Aorta (tissue), 5 donors: ENCODE data around the gene ZNRF3. TPM values are rescaled to one million over a fixed set of nuclear protein-coding genes. Genes with fewer than 3 reads are reported as not detected.
"Not testable (repeated sequence)": the region's sequence is repeated elsewhere in the genome, so short reads cannot be mapped to it uniquely, and the experiment has no call there.

Experiments used
- ATAC-seq: fragments of 200-7000 bp; cut with Tn5 transposase; one replicate; pipeline ENCODE4 v1.9.1; 2022; ENCODE audit warnings: moderate library complexity; ENCODE audit not compliant: low FRiP score
- DNase-seq, 2 donors: peaks; one replicate each; pipeline ENCODE4 v3.0.0-alpha.2; 2020
- H3K27ac ChIP-seq, 2 donors: one replicate each; pipeline ENCODE4 v1.5.1; 2013; ENCODE audit warnings: low read length in 2 of 2, mild to moderate bottlenecking in 2 of 2, moderate library complexity in 2 of 2, control low read depth in 1 of 2, inconsistent platforms in 1 of 2, low read depth in 1 of 2
- H3K27me3 ChIP-seq, 2 donors: one replicate each; pipeline ENCODE4 v1.6.1; 2013; ENCODE audit warnings: control low read depth in 1 of 2, low read length in 1 of 2, mild to moderate bottlenecking in 1 of 2, moderate library complexity in 1 of 2; ENCODE audit not compliant: insufficient read depth in 2 of 2, control insufficient read depth in 1 of 2
- H3K36me3 ChIP-seq, 2 donors: one replicate each; pipeline ENCODE4 v1.6.1; 2013; ENCODE audit warnings: control low read depth in 1 of 2, low read length in 1 of 2, mild to moderate bottlenecking in 1 of 2; ENCODE audit not compliant: insufficient read depth in 2 of 2, control insufficient read depth in 1 of 2
- H3K4me1 ChIP-seq, 2 donors: one replicate each; pipeline ENCODE4 v1.6.1; 2013; ENCODE audit warnings: low read length in 2 of 2, control low read depth in 1 of 2, mild to moderate bottlenecking in 1 of 2, moderate library complexity in 1 of 2; ENCODE audit not compliant: insufficient read depth in 2 of 2, control insufficient read depth in 1 of 2
- H3K4me3 ChIP-seq, 2 donors: one replicate each; pipeline ENCODE4 v1.5.1; 2013; ENCODE audit warnings: low read length in 2 of 2, control low read depth in 1 of 2, mild to moderate bottlenecking in 1 of 2
- H3K9me3 ChIP-seq: one replicate; pipeline ENCODE4 v1.6.1; 2013; ENCODE audit warnings: mild to moderate bottlenecking, low read length; ENCODE audit not compliant: control insufficient read depth
- WGBS, 2 donors: extraction: QIAGEN DNeasy Blood & Tissue Kit; methylation state at CpG; one replicate each; pipeline ENCODE4 v1.1.7; 2013; 5-methylcytosine and 5-hydroxymethylcytosine counted together
- intact Hi-C, 2 donors: fragments of 100-400 bp; cut with DNase I; formaldehyde crosslinking; loops; one replicate each; pipeline versions ENCODE4 v1.14.2 to v1.15.0; 2022
- polyA plus RNA-seq, 2 donors: library from polyadenylated mRNA; stranded (reverse); fragments of 200-250 nt; gene quantifications; one replicate each; pipeline ENCODE4 v1.2.3, GENCODE V29; 2013
- total RNA-seq, 2 donors: library from RNA; stranded (reverse); fragmentation: NEBNext Ultra II Directional; extraction: Animal tissue kit (Norgen Biotek cat#: 25700); gene quantifications; one replicate each; pipeline ENCODE4 v1.2.1, GENCODE V29; 2021
- donor health status: healthy with polysubstance abuse.
- donor health status: Bipolar disorder and iron deficiency.
- donor health status: DM: no; HTN: no; CAD: no.
- donor health status: DM: no; HTN: no; CAD: no.
- donor health status: DM: yes; HTN: yes; CAD: no.

ZNRF3 gene
- total and polyA plus RNA-seq, 4 donors: 1.4 to 11.8 (median 5.0) TPM

DNA sequence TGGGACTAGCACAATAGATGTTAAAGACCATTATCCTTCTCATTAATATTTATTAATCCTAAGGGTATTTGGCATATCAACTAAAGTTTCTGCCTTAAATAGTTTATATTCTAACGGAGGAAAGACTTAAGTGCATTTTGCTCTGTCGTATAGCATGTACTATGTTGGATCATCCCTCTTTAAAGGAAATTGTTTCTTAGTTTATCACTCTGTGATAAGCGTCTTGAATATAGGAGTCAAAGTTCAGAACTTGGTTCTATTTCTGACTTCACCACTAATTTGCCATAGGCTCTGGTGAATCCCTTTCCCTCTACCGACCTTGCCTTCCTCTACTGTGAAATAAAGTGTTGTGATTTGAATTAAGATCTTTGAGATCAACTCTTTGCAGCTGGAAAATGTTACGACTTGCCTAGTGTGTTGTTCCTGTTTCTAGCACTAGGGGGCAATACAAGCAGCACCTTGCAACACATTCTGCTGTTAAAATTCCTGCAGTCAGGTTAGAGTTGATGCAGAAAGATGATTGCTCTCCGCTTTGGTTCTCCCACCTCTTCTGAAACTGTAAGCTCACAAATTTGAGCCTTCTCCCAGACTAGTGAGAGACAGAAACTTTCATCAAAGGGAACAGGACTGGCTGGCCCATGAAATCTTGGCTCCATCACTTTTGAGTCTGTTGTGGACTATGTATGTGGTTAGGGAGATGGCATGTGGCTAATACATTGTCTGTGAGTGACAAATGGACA, 27.8 kb upstream of the ZNRF3 start:
- no peaks in the 10 kb centered on the region for H3K9me3 ChIP-seq
- DNase-seq (no peak), ATAC-seq (peak; percentile 83)
- no peaks in the 10 kb centered on the region for H3K27me3 ChIP-seq
- H3K4me3 ChIP-seq: no peak overlapping the region
- WGBS, 2 donors: 13 to 17% methylated on average over 6 of the region's 6 CpGs
- no peaks in the 10 kb centered on the region for H3K4me1 ChIP-seq
- no peak overlapping the region for H3K27ac ChIP-seq
- intact Hi-C loops: loop anchor here (2.0 to 10.0 kb wide), 4 partner anchors 59 to 389 kb away; no protein-coding TSS in a partner anchor
- no peaks in the 10 kb centered on the region for H3K36me3 ChIP-seq

- 96 to 97% methylated on average over 1 of the region's 1 CpG for WGBS, 2 donors
- ATAC-seq (no peak), DNase-seq (no peak)
- Histone ChIP-seq H3K4me3 (no peak overlapping the region), H3K4me1 (no peaks in the 10 kb centered on the region), H3K36me3 (no peaks in the 10 kb centered on the region), H3K9me3 (no peaks in the 10 kb centered on the region), H3K27ac (no peak overlapping the region), H3K27me3 (no peaks in the 10 kb centered on the region)
- intact Hi-C loops: loop anchor here (2.0 to 10.0 kb wide), 4 partner anchors 59 to 389 kb away; no protein-coding TSS in a partner anchor
These were observed 27.3 kb upstream of the ZNRF3 start for GRCh38 chr22:28856095-28856455.

DNA sequence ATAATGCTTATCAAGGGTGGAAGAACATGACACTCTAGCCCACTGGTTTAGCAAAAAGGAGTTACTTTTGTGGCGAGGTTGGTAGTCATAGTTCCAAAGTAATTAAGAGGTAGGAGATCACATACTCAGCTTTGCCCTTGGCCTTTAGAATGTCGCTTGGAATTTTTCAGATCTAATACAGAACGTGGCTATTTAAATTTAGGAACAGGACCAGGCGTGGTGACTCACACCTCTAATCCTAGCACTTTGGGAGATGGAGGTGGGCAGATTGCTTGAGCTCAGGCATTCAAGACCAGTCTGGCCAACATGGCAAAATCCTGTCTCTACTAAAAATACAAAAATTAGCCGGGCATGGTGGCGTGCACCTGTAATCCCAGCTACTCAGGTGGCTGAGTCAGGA, 26.1 kb upstream of the ZNRF3 start:
- WGBS, 2 donors: 49 to 53% methylated on average over 6 of the region's 6 CpGs
- no peak for ATAC-seq
- intact Hi-C loops: loop anchor here (2.0 to 10.0 kb wide), 4 partner anchors 58 to 388 kb away; no protein-coding TSS in a partner anchor

DNA sequence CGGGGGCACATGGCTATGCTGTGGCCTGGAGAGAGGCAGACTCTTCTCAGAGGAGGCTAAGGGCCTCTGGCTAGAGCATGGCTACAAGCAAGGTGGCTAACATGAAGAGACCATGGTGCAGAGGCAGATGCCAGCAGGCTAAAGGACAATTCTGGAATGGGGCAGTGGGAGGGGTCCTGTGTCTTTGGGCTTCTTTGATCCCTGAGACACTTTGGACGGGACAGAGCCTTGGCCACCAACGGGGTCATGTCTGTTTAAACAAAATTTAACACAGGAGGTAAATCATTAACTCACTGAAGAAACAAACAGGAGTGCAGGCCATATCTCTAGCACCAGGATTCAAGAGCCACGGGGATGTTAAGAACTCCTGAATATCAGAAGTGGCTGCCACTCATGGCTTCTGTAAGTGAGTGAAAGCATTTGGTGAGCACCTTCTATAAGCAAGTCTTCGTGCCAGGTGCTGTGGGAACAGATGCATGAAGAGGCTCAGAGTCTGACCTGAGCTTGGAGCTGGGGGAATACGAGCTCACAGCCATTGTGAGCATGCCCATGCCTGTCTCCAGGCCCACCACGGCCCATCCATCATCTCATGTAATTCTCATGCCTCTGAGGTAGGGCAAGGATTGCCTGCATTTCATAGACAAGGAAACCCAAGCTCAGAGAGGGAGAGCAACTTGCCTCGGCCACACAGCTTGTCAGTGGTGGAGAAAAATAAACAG, 18.3 kb upstream of the ZNRF3 start:
- Histone ChIP-seq H3K27me3 (no peaks in the 10 kb centered on the region), H3K9me3 (no peaks in the 10 kb centered on the region), H3K4me1 (no peaks in the 10 kb centered on the region), H3K27ac (no peak overlapping the region), H3K36me3 (no peaks in the 10 kb centered on the region), H3K4me3 (no peak overlapping the region)
- no peak for ATAC-seq
- no peak for DNase-seq
- 82 to 85% methylated on average over 8 of the region's 8 CpGs for WGBS, 2 donors
- intact Hi-C loops: no loop called here

More for the DNA sequence above, 26.1 kb upstream of the ZNRF3 start:
- Histone ChIP-seq H3K4me3 (no peak overlapping the region), H3K36me3 (no peaks in the 10 kb centered on the region), H3K27ac (no peak overlapping the region), H3K9me3 (no peaks in the 10 kb centered on the region), H3K4me1 (no peaks in the 10 kb centered on the region), H3K27me3 (no peaks in the 10 kb centered on the region)
- no peak for DNase-seq

DNA sequence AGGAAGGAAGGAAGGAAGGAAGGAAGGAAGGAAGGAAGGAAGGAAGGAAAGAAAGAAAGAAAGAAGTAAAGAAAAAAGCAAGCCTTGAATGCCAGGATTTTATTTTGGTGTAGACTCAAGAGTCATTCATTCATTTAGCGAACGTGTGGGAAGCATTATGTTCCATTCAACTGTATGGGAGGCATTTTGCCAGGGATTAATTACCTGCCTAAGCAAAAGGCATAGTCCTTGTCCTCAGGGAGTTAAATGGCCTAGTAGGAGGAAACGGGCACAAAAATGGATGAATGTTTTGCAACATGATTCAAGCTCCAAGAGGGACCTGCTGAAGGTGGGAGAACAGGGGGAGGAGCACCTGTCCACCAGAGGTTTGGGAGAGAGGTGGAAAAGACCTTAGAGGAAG, 16.2 kb upstream of the ZNRF3 start:
- Histone ChIP-seq H3K27ac (no peak overlapping the region), H3K9me3 (no peaks in the 10 kb centered on the region), H3K4me1 (no peaks in the 10 kb centered on the region), H3K4me3 (no peak overlapping the region), H3K36me3 (no peaks in the 10 kb centered on the region), H3K27me3 (no peaks in the 10 kb centered on the region)
- 71 to 78% methylated on average over 3 of the region's 3 CpGs for WGBS, 2 donors
- no peak for ATAC-seq
- DNase-seq: no peak
- intact Hi-C loops: no loop called here

- H3K27ac ChIP-seq, ATAC-seq, H3K9me3 ChIP-seq, H3K4me3 ChIP-seq, DNase-seq, H3K4me1 ChIP-seq, H3K36me3 ChIP-seq, H3K27me3 ChIP-seq, intact Hi-C loops: not testable (repeated sequence)
- WGBS, 2 donors: 80 to 83% methylated on average over 8 of the region's 8 CpGs
These were observed 15.0 kb upstream of the ZNRF3 start for GRCh38 chr22:28868389-28868788.

- intact Hi-C loops: no loop called here
- Histone ChIP-seq H3K27ac (no peak overlapping the region), H3K4me1 (no peaks in the 10 kb centered on the region), H3K36me3 (no peaks in the 10 kb centered on the region), H3K4me3 (no peak overlapping the region), H3K9me3 (no peaks in the 10 kb centered on the region), H3K27me3 (no peaks in the 10 kb centered on the region)
- DNase-seq (no peak), ATAC-seq (no peak)
- 90% methylated on average over 2 of the region's 2 CpGs for WGBS, 2 donors
These were observed 13.6 kb upstream of the ZNRF3 start for GRCh38 chr22:28869736-28870135.

- Histone ChIP-seq H3K27ac (no peak overlapping the region), H3K36me3 (no peaks in the 10 kb centered on the region), H3K27me3 (no peaks in the 10 kb centered on the region), H3K9me3 (no peaks in the 10 kb centered on the region), H3K4me3 (no peak overlapping the region), H3K4me1 (no peaks in the 10 kb centered on the region)
- ATAC-seq (no peak), DNase-seq (no peak)
- 87 to 97% methylated on average over 3 of the region's 3 CpGs for WGBS, 2 donors
- intact Hi-C loops: no loop called here
These were observed 10.0 kb upstream of the ZNRF3 start for GRCh38 chr22:28873183-28873963.
